HG03571 (cell line): ENCODE results near the gene RXRB.

Source experiments
- ATAC-seq: cut with Tn5 transposase; IDR thresholded peaks from one replicate; pipeline ENCODE4 v1.9.1; 2021; ENCODE audit not compliant: unreplicated experiment

Gene RXRB

DNA sequence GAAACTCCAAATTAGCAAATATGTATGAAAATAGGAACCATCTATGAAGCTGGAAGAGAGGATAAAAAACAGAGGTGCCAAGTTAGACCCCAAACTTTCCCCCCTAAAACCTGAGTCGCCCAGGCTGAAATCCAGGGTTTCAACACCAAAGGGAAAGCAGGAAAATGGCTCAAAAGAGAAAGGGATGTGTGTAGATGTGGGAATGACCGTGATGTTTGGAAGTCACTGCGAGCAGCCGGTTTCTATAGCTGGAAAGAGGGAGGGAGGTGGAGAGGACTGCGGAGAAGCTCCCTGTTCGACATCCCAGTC lies 12.3 kb upstream of the RXRB start:
- ATAC-seq: no peak

DNA sequence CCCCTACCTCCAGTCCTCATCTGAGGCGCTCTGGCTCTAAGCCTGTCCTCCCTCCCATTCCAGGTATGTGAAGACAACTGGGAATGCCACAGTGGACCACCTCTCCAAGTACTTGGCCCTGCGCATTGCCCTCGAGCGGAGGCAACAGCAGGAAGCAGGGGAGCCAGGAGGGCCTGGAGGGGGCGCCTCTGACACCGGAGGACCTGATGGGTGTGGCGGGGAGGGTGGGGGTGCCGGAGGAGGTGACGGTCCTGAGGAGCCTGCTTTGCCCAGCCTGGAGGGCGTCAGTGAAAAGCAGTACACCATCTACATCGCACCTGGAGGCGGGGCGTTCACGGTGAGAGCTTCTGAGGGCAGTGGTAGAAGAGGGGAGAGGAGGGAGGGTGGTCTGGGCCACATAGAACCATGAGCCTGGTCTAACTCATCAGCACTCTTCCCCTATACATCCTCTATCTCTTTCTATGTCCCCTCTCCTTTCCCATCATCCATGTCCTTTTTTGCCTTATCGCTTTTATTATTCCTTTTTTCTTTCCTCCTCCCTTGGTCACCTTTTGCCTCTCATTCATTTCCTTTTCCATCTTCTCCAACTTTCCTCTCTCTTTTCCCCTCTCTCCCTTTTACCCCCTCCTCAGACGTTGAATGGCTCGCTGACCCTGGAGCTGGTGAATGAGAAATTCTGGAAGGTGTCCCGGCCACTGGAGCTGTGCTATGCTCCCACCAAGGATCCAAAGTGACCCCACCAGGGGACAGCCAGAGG lies 11.4 kb upstream of the RXRB start:
- no peak for ATAC-seq

DNA sequence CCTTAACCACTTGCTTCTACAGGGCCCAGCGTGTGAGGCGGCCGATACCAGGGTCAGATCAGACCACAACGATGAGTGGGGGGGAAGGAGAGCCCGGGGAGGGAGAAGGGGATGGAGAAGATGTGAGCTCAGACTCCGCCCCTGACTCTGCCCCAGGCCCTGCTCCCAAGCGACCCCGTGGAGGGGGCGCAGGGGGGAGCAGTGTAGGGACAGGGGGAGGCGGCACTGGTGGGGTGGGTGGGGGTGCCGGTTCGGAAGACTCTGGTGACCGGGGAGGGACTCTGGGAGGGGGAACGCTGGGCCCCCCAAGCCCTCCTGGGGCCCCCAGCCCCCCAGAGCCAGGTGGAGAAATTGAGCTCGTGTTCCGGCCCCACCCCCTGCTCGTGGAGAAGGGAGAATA lies 10.7 kb upstream of the RXRB start:
- ATAC-seq: no peak

DNA sequence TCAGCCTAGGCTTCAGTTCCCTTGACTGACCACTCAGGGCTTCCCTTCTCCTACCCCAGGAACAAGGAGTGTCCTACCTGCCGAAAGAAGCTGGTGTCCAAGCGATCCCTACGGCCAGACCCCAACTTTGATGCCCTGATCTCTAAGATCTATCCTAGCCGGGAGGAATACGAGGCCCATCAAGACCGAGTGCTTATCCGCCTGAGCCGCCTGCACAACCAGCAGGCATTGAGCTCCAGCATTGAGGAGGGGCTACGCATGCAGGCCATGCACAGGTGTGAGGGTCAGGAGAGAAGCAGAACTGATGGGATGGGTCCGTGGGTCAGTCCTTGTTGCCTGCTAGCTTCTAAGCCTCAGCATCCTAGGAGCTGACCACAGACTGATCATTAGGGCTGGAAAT lies 9.4 kb upstream of the RXRB start:
- no peak for ATAC-seq

DNA sequence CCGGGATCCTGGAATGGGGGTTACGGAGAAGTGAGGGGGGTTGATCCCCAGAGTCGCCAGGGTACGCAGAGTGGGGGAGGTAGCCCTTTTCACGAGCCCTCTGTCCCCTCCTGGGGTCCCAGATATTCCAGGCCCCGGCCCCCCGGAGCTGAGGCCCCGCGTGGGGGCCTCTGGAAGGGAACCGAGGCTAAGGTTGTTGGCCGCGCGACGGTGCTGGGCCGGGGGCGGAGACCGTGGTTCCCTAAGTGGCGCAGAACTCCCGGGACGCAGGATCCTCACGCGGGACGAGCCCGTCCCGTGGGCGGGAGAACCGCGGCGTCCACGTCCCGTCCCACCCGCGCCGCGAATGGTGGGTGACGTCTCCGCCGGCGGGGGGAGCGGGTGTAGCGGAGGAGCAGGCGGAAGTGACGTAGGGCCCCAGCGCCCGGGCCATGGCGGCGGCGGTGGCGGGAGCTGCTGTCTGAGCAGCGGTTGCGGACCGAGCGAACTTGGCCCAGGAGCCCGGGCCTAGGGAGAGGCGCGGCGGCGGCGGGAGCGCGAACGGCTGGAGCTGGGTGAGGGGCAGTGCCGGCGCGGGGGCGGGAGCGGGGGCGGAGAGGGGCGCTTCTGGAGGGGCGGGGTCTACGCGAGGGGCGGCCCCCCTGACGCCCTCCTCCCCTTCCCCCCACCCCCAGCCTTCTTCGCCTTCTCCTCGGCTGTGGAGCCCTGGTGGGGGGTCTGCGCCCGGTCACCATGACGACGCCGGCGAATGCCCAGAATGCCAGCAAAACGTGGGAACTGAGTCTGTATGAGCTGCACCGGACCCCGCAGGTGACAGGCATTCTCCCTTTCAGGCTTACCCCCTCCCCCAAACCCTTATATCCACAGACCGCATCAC lies 7.9 kb upstream of the RXRB start, which contains the start of gene RING1:
RING1 (plus strand) TSS at position 410 of the 877 bp plus-strand sequence; CDS start at position 733, 323 bp downstream.
- ATAC-seq: no peak

DNA sequence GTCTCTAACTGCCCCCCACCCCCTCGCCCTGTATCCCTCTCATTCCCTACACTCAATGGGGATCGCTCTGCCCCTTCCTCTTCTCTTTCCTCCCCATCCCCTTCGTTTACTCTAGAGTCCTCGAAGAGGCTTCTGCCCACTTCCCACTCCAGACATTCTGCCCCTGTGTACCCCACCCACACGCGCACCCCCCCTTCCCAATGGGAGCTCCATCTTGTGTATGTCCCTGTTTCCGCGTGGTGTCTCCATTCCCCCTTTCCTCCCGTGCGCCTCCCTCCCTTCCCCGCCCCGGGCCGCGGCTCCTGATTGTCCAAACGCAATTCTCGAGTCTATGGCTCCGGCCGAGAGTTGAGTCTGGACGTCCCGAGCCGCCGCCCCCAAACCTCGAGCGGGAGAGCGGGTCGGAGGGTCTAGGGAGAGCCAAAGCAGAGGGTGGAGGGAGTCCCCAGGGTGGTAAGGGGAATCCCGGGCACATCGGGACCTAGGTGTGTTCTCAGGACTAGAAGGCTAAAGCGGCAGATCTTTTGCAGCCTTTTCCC lies 7.2 kb upstream of the RXRB start:
- ATAC-seq: no peak

DNA sequence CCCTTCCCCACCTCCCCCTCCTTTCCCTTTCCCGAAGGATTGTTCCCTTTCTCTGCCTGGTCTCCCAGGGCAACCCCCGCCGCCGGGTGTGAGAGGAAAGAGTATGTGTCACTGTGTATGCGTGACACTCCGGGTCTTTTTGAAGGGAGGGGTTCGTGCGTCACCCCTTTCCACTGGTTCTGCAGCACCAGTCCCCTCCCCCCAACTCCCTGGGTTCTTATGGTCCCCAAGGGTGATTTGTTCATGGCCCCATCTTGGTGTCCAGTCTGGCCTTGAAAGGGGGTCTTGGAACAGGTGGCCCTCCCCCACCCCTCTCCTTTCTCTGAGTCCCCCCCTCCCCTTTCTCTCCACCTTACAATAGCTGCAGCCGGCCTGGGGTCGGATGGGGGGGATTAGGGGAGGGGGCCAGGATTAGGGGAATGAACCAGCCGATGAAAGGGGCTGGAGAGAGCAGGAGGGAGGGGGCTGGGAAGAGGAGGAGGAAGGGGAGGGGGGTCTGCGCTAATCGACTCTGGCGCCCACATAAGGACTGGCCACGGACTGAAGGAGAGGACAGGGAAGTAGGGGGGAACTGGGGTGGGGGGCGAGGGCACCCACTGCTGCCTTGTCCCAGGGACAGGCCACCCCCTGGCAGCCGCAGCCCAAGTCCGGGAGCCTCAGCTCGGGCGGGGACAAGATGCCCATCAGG lies 6.5 kb upstream of the RXRB start:
- ATAC-seq: no peak

DNA sequence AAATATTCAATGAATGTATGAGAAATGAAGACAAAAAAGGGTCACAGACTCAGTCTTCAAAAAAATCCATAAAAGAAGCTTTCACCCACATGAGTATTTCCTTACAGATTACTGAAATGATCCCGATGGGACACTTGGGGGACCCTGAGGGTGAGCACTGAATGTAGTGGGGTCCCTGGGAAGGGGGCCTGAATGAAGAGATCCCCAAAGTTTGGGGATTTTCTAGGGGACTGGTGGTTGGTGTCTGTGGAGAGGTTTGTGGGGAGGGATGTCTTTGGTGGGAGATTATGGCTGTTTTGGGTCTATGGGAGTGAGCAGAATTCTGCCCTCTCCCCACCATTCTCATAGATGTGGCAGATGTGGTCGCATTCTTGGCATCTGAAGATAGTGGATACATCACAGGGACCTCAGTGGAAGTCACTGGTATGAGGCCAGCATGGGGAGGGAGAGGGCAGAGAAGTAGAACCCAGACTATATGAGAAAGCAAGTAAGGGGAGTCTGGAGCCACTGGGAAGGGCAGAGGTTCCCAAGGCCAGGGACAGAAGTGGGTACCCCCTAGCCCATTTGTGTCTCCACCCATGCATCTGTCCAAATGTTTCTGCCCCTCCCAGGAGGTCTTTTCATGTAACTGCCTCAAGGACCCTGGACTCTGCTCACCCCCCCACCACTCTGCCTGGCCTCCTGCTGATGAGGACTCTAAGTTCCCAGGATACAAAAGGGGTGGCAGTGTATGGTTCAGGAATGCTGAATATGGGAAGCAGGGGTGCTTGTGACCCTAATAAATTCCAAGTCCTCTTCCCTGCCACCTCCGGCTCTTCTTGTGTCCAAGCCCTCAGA lies 5.8 kb upstream of the RXRB start:
- no peak for ATAC-seq

DNA sequence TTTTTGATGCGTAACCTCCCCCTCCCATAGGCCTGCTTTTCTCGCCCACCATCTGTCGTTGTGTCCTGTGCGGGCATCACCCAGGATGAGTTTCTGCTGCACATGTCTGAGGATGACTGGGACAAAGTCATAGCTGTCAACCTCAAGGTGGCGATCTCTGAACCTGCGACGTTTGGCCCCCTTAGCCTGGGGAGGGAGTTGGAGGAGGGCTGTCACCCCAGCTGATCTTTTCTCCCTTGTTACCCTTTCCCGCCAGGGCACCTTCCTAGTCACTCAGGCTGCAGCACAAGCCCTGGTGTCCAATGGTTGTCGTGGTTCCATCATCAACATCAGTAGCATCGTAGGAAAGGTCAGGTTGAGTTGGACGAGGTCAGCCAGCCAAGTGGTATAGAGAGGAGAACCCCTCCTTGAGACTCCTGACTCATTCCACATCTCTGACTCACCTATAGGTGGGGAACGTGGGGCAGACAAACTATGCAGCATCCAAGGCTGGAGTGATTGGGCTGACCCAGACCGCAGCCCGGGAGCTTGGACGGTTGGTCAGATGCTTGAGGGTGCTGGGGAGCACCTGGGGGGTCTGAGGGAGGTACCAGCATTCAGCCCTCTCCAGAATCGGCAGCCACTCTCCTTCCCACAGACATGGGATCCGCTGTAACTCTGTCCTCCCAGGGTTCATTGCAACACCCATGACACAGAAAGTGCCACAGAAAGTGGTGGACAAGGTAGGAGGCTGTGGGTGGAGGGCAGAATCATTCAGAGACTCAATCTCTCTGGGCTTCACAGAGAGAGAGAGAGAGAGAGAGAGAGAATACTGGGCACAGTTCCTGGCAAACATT lies 4.9 kb upstream of the RXRB start:
- ATAC-seq: no peak

DNA sequence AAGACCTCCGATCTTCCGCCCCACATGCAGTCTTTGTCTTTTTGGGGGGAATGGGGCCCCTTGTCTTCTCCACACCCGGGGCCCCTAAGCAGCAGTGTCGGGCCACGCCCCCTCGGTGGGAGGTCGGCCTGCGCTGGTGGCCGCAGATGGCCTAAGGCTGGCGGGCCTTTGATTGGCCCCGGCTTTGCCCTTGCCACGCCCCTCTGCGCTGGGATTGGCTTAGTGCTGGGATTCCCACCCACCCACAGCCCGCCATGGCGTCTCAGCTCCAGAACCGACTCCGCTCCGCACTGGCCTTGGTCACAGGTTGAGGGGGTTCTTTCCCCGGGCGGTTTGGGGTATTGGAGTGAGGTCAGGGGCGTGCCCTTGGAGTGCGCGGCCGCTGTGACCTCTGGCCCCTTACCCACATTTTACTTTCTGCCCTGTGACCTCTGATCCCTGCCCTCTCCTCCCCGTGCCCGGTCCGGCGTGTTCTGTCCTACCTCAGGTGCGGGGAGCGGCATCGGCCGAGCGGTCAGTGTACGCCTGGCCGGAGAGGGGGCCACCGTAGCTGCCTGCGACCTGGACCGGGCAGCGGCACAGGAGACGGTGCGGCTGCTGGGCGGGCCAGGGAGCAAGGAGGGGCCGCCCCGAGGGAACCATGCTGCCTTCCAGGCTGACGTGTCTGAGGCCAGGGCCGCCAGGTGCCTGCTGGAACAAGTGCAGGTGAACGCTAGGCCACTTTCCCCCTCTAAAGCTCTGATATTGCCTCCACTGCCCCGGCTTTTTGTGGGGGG lies 4.1 kb upstream of the RXRB start, which contains the start of gene HSD17B8:
HSD17B8 (plus strand) TSS at position 241 of the 776 bp plus-strand sequence; CDS start at position 255, 14 bp downstream.
- peak; percentile 39 for ATAC-seq

DNA sequence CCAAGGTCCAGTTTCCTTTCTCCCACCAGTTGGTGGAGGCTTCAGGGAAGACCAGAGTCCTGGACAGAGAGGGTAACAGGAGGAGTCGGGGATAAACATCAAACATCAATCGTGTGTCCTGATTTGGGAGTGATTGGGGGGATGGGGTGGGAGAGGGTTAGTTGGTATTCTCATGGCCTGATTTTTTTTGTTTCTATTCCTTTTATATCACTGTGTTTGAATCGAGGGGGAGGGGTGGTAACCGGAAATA lies 3.6 kb upstream of the RXRB start:
- no peak for ATAC-seq

DNA sequence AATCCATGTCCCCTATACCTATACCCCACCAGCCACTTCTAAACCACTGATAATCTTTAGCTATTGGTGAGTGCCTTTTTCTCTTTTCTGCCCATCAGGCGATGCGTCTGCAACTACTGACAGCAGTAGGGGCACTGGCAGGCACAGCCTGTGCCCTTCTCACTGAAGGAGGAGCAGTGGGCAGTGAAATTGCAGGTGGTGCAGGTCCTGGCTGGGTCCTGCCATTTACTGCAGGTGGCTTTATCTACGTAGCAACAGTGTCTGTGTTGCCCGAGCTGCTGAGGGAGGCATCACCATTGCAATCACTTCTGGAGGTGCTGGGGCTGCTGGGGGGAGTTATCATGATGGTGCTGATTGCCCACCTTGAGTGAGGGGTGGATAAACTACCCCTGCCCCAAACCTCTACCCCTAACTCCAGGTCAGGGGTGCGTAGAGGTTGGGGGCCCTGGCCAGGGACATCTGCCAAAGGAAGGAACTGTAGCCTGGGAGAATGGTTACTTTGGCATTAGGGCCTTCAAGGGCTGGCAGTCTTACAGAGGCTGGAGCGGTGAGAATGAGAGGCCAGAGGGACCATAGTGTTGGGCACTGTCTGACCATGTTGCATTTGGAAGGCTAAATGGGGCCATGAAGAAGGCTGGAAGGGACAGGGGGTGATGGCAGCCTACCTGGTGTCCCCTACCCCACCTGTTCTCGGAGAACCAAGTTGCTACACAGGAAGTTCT lies 3.1 kb upstream of the RXRB start:
- ATAC-seq: no peak

DNA sequence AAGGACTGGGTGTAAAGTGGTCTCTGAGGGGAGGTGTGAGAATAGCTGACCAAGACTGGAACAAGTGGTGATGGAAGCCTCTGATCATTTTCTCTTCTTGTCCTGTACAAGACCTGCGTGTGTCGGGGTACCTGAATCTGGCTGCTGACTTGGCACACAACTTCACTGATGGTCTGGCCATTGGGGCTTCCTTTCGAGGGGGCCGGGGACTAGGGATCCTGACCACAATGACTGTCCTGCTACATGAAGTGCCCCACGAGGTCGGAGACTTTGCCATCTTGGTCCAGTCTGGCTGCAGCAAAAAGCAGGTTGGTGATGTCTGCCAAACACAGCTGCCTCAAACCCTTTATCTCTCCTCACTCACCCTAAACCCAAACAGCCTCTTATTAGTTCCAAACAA lies 2.3 kb upstream of the RXRB start:
- ATAC-seq: no peak

DNA sequence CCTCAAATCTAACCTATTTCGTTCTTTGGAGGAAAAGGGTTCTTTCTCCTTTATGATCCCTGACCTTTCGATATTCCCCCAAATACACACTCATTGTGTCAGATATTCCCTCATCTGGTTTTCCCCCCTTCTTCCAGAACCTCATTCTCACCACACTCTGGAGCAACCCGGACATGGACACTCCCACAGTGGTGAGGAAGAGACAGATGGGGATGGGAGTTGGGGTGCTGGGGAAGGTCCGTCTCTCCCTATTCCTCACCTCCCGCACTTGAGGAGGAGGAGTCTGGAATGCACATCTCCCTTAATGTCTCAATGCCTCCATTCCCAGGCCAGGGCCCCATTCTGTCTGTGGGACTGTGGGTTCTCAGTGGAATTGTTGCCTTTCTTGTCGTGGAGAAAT lies 1.5 kb upstream of the RXRB start:
- ATAC-seq: no peak

DNA sequence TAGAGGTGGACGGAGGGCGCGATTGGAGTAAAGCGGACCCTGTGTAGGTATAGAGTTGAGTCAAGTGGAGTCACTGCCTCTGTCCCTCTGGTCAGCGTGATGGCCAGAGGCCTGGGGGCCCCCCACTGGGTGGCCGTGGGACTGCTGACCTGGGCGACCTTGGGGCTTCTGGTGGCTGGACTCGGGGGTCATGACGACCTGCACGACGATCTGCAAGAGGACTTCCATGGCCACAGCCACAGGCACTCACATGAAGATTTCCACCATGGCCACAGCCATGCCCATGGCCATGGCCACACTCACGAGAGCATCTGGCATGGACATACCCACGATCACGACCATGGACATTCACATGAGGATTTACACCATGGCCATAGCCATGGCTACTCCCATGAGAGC lies 681 bp upstream of the RXRB start:
- ATAC-seq: no peak

DNA sequence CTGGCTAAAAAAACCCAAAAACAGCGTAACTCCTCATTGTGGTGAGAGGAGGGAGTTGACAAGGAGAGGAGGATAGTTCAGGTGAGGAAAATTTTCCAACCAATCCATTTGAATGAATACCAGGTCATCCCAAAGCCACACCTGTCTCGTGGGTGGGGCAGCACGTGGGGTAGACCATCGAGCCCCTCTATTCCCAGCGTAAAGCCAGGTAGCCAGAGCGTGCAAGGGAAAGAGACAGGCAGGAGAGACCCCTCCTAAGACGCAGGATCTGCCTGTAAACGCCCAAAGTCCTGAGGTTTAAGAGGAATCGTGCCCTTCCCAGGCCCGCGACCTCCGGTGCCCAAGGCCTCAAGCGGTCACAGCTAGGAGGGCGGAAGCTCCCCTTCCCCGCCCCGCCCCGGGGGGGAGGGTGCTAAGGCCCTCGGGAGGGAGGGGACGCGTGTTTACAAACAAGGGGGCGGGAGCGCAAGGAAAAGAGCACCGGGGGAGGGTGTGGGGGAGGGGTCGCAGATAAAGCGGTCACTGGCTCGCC lies 712 bp downstream of the RXRB start:
- ATAC-seq: peak; percentile 19

DNA sequence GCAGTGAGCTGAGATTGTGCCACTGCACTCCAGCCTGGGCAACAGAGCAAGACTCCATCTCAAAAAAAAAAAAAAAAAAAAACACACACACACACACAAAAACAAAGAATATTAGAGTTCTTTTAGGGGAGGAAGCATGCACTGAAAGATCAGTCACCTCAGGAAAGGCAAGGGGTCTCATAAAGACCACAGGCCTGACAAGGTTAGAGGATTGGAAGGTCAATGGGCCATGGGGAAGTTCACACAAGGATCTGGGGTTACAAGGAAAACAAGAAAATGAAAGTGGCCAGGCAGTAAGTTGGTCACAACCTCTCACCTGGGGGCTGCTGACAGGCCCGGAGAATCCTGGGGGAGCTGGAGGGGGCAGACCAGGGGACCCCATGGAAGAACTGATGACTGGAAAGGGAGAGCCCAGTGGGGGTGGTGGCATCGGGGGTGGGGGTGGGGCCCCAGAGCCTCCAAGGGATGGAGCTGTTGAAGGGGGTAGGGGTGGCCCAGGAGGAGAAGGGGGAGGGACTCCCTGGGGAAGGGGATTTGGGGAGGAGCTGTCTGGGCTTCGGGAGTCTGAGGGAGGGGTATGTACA lies 1.5 kb downstream of the RXRB start:
- no peak for ATAC-seq
